CD14-positive monocyte (primary cell): Measurements from ENCODE around the gene CYB5A. TPM values are rescaled to one million over a fixed set of nuclear protein-coding genes. Genes with fewer than 3 reads are reported as not detected.

Experiments used
- DNase-seq, 3 donors: peaks; one replicate each; pipeline ENCODE4 v3.0.0-alpha.2; 2011 to 2022
- H2AFZ ChIP-seq: 2 replicates; pipeline ENCODE4 v1.6.0; 2012; ENCODE audit warnings: mild to moderate bottlenecking, low read depth, low read length, inconsistent platforms; ENCODE audit not compliant: insufficient read depth, poor library complexity, severe bottlenecking
- H3K27ac ChIP-seq, 2 donors: 1 replicate in 1 of 2; 2 replicates in 1 of 2; pipeline ENCODE4 v1.5.1; 2012 to 2013; ENCODE audit warnings: low read length in 2 of 2, control low read depth in 1 of 2, inconsistent platforms in 1 of 2, low read depth in 1 of 2, mild to moderate bottlenecking in 1 of 2
- H3K27me3 ChIP-seq, 2 donors: one replicate each; pipeline versions ENCODE4 v1.6.0 to v1.6.1; 2011 to 2013; ENCODE audit warnings: low read length in 2 of 2; ENCODE audit not compliant: control insufficient read depth in 2 of 2, insufficient read depth in 2 of 2
- H3K36me3 ChIP-seq, 2 donors: replicated peaks in 1 of 2; 1 replicate in 1 of 2; 2 replicates in 1 of 2; pipeline versions ENCODE4 v1.5.1 to v1.6.1; 2012 to 2013; ENCODE audit warnings: low read length in 2 of 2, control low read depth in 1 of 2, inconsistent platforms in 1 of 2, mild to moderate bottlenecking in 1 of 2; ENCODE audit not compliant: insufficient read depth in 2 of 2, control insufficient read depth in 1 of 2
- H3K4me1 ChIP-seq, 2 donors: 1 replicate in 1 of 2; 2 replicates in 1 of 2; pipeline versions ENCODE4 v1.5.1 to v1.6.1; 2012 to 2013; ENCODE audit warnings: low read length in 2 of 2, control low read depth in 1 of 2, inconsistent platforms in 1 of 2, mild to moderate bottlenecking in 1 of 2, moderate library complexity in 1 of 2; ENCODE audit not compliant: insufficient read depth in 2 of 2, control insufficient read depth in 1 of 2
- H3K4me2 ChIP-seq: replicated peaks from 2 replicates; pipeline ENCODE3; 2012; ENCODE audit warnings: low read length, moderate library complexity, mild to moderate bottlenecking; ENCODE audit not compliant: poor library complexity, severe bottlenecking; ENCODE audit errors: extremely low read depth
- H3K4me3 ChIP-seq, 3 experiments: fragments of 200-600 bp in 1 of 3; sonication (generic) in 1 of 3; replicated peaks in 1 of 3; 1 replicate in 2 of 3; 2 replicates in 1 of 3; pipeline ENCODE4 v1.5.1; 2011 to 2013; ENCODE audit warnings: low read length in 3 of 3, mild to moderate bottlenecking in 3 of 3, control low read depth in 2 of 3, low read depth in 2 of 3, inconsistent platforms in 1 of 3, moderate library complexity in 1 of 3
- H3K79me2 ChIP-seq: 2 replicates; pipeline ENCODE4 v1.6.0; 2012; ENCODE audit warnings: mild to moderate bottlenecking, control low read depth, inconsistent platforms, low read length, moderate library complexity; ENCODE audit not compliant: insufficient read depth
- H3K9ac ChIP-seq: 2 replicates; pipeline ENCODE4 v1.6.0; 2017; ENCODE audit warnings: low read length, mild to moderate bottlenecking; ENCODE audit not compliant: insufficient read depth, poor library complexity, severe bottlenecking
- H3K9me3 ChIP-seq, 2 donors: replicated peaks in 1 of 2; 1 replicate in 1 of 2; 2 replicates in 1 of 2; pipeline versions ENCODE4 v1.5.1 to v1.6.1; 2012 to 2013; ENCODE audit warnings: low read length in 2 of 2, control low read depth in 1 of 2; ENCODE audit not compliant: control insufficient read depth in 1 of 2, insufficient read depth in 1 of 2
- H4K20me1 ChIP-seq: 2 replicates; pipeline ENCODE4 v1.6.0; 2012; ENCODE audit warnings: mild to moderate bottlenecking, low read length, control low read depth, moderate library complexity; ENCODE audit not compliant: insufficient read depth
- H3K27ac Mint-ChIP-seq, 7 donors: one replicate each; pipeline ENCODE4 v1.8.0; 2020; ENCODE audit warnings: mild to moderate bottlenecking in 7 of 7, mixed read lengths in 7 of 7, moderate library complexity in 6 of 7, inconsistent platforms in 2 of 7
- H3K27me3 Mint-ChIP-seq, 3 donors: one replicate each; pipeline ENCODE4 v1.8.0; 2021 to 2022; ENCODE audit warnings: low read depth in 3 of 3, mild to moderate bottlenecking in 3 of 3, mixed read lengths in 3 of 3, moderate library complexity in 3 of 3, inconsistent platforms in 1 of 3
- H3K36me3 Mint-ChIP-seq, 2 donors: one replicate each; pipeline ENCODE4 v1.8.0; 2020; ENCODE audit warnings: mixed read lengths in 2 of 2, inconsistent platforms in 1 of 2, mild to moderate bottlenecking in 1 of 2
- H3K4me1 Mint-ChIP-seq: one replicate; pipeline ENCODE4 v1.8.0; 2020; ENCODE audit warnings: mild to moderate bottlenecking, mixed read lengths
- H3K4me3 Mint-ChIP-seq, 2 donors: one replicate each; pipeline ENCODE4 v1.8.0; 2020; ENCODE audit warnings: mild to moderate bottlenecking in 2 of 2, mixed read lengths in 2 of 2, moderate library complexity in 1 of 2
- H3K9me3 Mint-ChIP-seq, 7 donors: one replicate each; pipeline ENCODE4 v1.8.0; 2020 to 2022; ENCODE audit warnings: mixed read lengths in 7 of 7, mild to moderate bottlenecking in 6 of 7, moderate library complexity in 6 of 7, inconsistent platforms in 2 of 7
- CTCF ChIP-seq: fragments of 200-600 bp; IDR thresholded peaks from one replicate; pipeline ENCODE4 v1.8.0; 2022; ENCODE audit warnings: antibody characterized with exemption, mild to moderate bottlenecking
- WGBS: methylation state at CpG from one replicate; pipeline ENCODE4 v1.1.5; 2013; ENCODE audit warnings: missing lambda C conversion rate; ENCODE audit not compliant: insufficient coverage; 5-methylcytosine and 5-hydroxymethylcytosine counted together
- intact Hi-C, 2 donors: fragments of 100-400 bp; cut with micrococcal nuclease; formaldehyde crosslinking; loops; one replicate each; pipeline versions ENCODE4 v1.15.0 to v1.15.1; 2023
- polyA plus RNA-seq, 3 donors: library from polyadenylated mRNA; depleted of rRNA in 1 of 3; unstranded in 2 of 3; stranded (reverse) in 1 of 3; fragments of 300-500 nt in 2 of 3; fragments of >200 nt in 1 of 3; fragmentation: Illumina TruSeq in 2 of 3; gene quantifications; 1 replicate in 2 of 3; 2 replicates in 1 of 3; pipeline ENCODE4 v1.2.3, GENCODE V29; 2012 to 2021
- small RNA-seq: library from RNA; depleted of rRNA; stranded (forward); fragments of <200 nt; gene quantifications from one replicate; pipeline ENCODE3, GENCODE V24; 2012; ENCODE audit warnings: low read depth; ENCODE audit not compliant: insufficient read length

Gene CYB5A
- polyA plus RNA-seq, 3 donors, result 19.0 to 27.6 (median 22.4) TPM

GRCh38 chr18:74204526-74205152 is 87.1 kb downstream of the CYB5A start:
- Mint-ChIP-seq H3K36me3 (no peaks in the 10 kb centered on the region), H3K9me3 (no peaks in the 10 kb centered on the region), H3K4me3 (no peak overlapping the region), H3K4me1 (peaks cover 15% of the 10 kb centered on the region), H3K27me3 (peaks cover 0 to 11% (median 0%) of the 10 kb centered on the region in 3 donors), H3K27ac (peak overlapping the region in 2 of 7 donors; percentile 60 to 67)
- H3K4me2 ChIP-seq, result no peak overlapping the region
- no peaks in the 10 kb centered on the region for H3K36me3 ChIP-seq
- H3K27me3 ChIP-seq, result no peaks in the 10 kb centered on the region
- H3K79me2 ChIP-seq, result no peaks in the 10 kb centered on the region
- TF ChIP-seq CTCF, result no peak
- no peak overlapping the region for H3K9ac ChIP-seq
- 64% methylated on average over 1 of the region's 5 CpGs for WGBS
- H3K9me3 ChIP-seq, result no peaks in the 10 kb centered on the region
- intact Hi-C loops, result no loop called here
- H3K27ac ChIP-seq, result no peak overlapping the region
- H4K20me1 ChIP-seq, result no peaks in the 10 kb centered on the region
- H3K4me1 ChIP-seq, result peaks cover 11 to 14% of the 10 kb centered on the region in 2 donors
- H3K4me3 ChIP-seq, result no peak overlapping the region
- no peak overlapping the region for H2AFZ ChIP-seq
- no peak for DNase-seq

GRCh38 chr18:74203811-74204210 is 88.0 kb downstream of the CYB5A start:
- Histone ChIP-seq H3K9ac (no peak overlapping the region), H2AFZ (no peak overlapping the region), H3K4me3 (no peak overlapping the region), H3K27me3 (no peaks in the 10 kb centered on the region), H3K4me1 (peaks cover 11 to 14% of the 10 kb centered on the region in 2 donors), H3K4me2 (no peak overlapping the region), H3K9me3 (no peaks in the 10 kb centered on the region), H3K27ac (no peak overlapping the region), H4K20me1 (no peaks in the 10 kb centered on the region), H3K36me3 (no peaks in the 10 kb centered on the region), H3K79me2 (no peaks in the 10 kb centered on the region)
- Mint-ChIP-seq H3K4me3 (no peak overlapping the region), H3K27ac (no peak overlapping the region), H3K27me3 (peaks cover 0 to 12% (median 1%) of the 10 kb centered on the region in 3 donors), H3K36me3 (no peaks in the 10 kb centered on the region), H3K4me1 (peaks cover 15% of the 10 kb centered on the region), H3K9me3 (no peaks in the 10 kb centered on the region)
- no peak for DNase-seq
- TF ChIP-seq CTCF, result no peak
- 84% methylated on average over 7 of the region's 7 CpGs for WGBS
- intact Hi-C loops, result no loop called here

Small RNA genes lying within 50 kb of the gene (small RNA-seq; reads per million reads assigned to genes)
- not detected for gene RN7SL551P

Other genes starting within 250 kb of the CYB5A start
- gene FBXO15, start 144.1 kb downstream of the CYB5A start, polyA plus RNA-seq, result not detected
- 10 to 100 TPM; 11.0 to 15.6 (median 14.7) TPM for gene TIMM21, start 143.4 kb downstream of the CYB5A start, polyA plus RNA-seq
- gene C18orf63, start 23.9 kb upstream of the CYB5A start, polyA plus RNA-seq, result not detected
- gene DIPK1C, start 165.3 kb upstream of the CYB5A start, polyA plus RNA-seq, result not detected
- 100 to 1,000 TPM; 103 to 186 (median 122) TPM for gene CNDP2, start 204.4 kb upstream of the CYB5A start, polyA plus RNA-seq
- not detected for gene CNDP1, start 242.5 kb upstream of the CYB5A start, polyA plus RNA-seq